Measurements from ENCODE around the gene SHISA5.

DNA sequence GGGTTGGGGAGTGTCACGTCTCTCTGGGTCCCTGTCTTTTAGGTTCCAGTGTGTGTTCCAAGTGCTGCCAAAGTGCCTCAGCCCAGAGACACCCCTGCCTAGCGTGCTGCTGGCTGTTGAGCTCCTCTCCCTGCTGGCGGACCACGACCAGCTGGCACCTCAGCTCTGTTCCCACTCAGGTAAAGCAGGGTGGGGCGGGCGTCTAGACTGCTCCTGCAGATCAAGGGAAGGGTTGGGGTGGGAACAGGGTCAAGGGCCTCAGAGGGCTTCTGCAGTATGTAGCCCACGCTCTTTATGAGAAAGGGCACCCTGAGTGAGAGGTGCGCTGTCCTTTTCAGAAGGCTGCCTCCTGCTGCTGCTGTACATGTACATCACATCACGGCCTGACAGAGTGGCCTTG, 40.3 kb downstream of the SHISA5 start:
- TF ChIP-seq POLR2A (IDR thresholded peaks at IDR 0.05) = no peak
- TF ChIP-seq CTCF (IDR thresholded peaks at IDR 0.05 in 4 of 5, conservative IDR thresholded peaks at IDR 0.05 in 1 of 5) = no peak

Measured in gastrocnemius medialis (tissue), 4 donors.